IMR-90 (cell line): ENCODE results near the gene TRIM17. TPM values are rescaled to one million over a fixed set of nuclear protein-coding genes. Genes with fewer than 3 reads are reported as not detected.
A peak's percentile ranks its signal among the peaks of the same experiment; 100 is the strongest.

Experiments used
- ATAC-seq: fragments of 200-7000 bp; cut with Tn5 transposase; 2 replicates; pipeline ENCODE4 v1.9.1; 2020; ENCODE audit warnings: low read depth, mild to moderate bottlenecking, moderate library complexity
- BruUV-seq: library from RNA; stranded (reverse); fragments of 400-500 nt; replicated peaks from 2 replicates; lab custom pipeline; 2021; lab: Mats Ljungman, UMichigan
- CTCF ChIA-PET: fragments of 300-600 bp; formaldehyde crosslinking; extraction: SDS; loops from one replicate; lab custom pipeline; 2021; ENCODE audit warnings: antibody characterized with exemption; lab: Yijun Ruan, JAX
- POLR2A ChIA-PET: fragments of 300-600 bp; sonication (Branson Sonifier 250); formaldehyde crosslinking; loops from one replicate; lab custom pipeline; 2022; ENCODE audit warnings: antibody characterized with exemption; ENCODE audit not compliant: unreplicated experiment; lab: Charles Lee
- DNase-seq: peaks from one replicate; pipeline ENCODE4 v3.0.0; 2013
- H2AFZ ChIP-seq: replicated peaks from 2 replicates; pipeline ENCODE3; 2013; ENCODE audit warnings: low read length, mild to moderate bottlenecking; ENCODE audit not compliant: poor library complexity
- H2AK5ac ChIP-seq: 2 replicates; pipeline ENCODE4 v1.6.1; 2013; ENCODE audit warnings: low read depth, low read length, inconsistent platforms
- H2AK9ac ChIP-seq: replicated peaks from 2 replicates; pipeline ENCODE3; 2013; ENCODE audit warnings: mild to moderate bottlenecking, low read depth, low read length, moderate library complexity; ENCODE audit not compliant: poor library complexity
- H2BK120ac ChIP-seq: 2 replicates; pipeline ENCODE4 v1.6.1; 2013; ENCODE audit warnings: low read depth, low read length, inconsistent platforms
- H2BK15ac ChIP-seq: 3 replicates; pipeline ENCODE4 v1.6.1; 2013; ENCODE audit warnings: low read depth, low read length, inconsistent platforms
- H2BK20ac ChIP-seq: 2 replicates; pipeline ENCODE4 v1.6.1; 2013; ENCODE audit warnings: low read depth, mild to moderate bottlenecking, inconsistent platforms, low read length, moderate library complexity
- H2BK5ac ChIP-seq: 2 replicates; pipeline ENCODE4 v1.6.1; 2013; ENCODE audit warnings: mild to moderate bottlenecking, low read depth, low read length, inconsistent platforms; ENCODE audit not compliant: poor library complexity, severe bottlenecking
- H3K14ac ChIP-seq: replicated peaks from 2 replicates; pipeline ENCODE4 v1.6.1; 2013; ENCODE audit warnings: low read depth, low read length, inconsistent platforms
- H3K18ac ChIP-seq: 2 replicates; pipeline ENCODE4 v1.6.1; 2013; ENCODE audit warnings: low read depth, low read length, control low read depth
- H3K23ac ChIP-seq: 2 replicates; pipeline ENCODE4 v1.6.1; 2013; ENCODE audit warnings: low read depth, low read length, inconsistent platforms
- H3K27ac ChIP-seq: 2 replicates; pipeline ENCODE4 v1.5.1; 2013; ENCODE audit warnings: mild to moderate bottlenecking, control low read depth, low read length; ENCODE audit not compliant: insufficient read depth
- H3K27me3 ChIP-seq: 2 replicates; pipeline ENCODE4 v1.6.1; 2013; ENCODE audit warnings: low read length; ENCODE audit not compliant: control insufficient read depth, insufficient read depth
- H3K36me3 ChIP-seq: 2 replicates; pipeline ENCODE4 v1.6.1; 2013; ENCODE audit warnings: low read length, mixed read lengths; ENCODE audit not compliant: control insufficient read depth, insufficient read depth
- H3K4ac ChIP-seq: 2 replicates; pipeline ENCODE4 v1.6.1; 2013; ENCODE audit warnings: low read depth, low read length, inconsistent platforms
- H3K4me1 ChIP-seq: 2 replicates; pipeline ENCODE4 v1.6.1; 2013; ENCODE audit warnings: low read length, mixed read lengths; ENCODE audit not compliant: control insufficient read depth, insufficient read depth
- H3K4me2 ChIP-seq: 2 replicates; pipeline ENCODE4 v1.6.1; 2013; ENCODE audit warnings: low read depth, mild to moderate bottlenecking, control low read depth, low read length, moderate library complexity
- H3K4me3 ChIP-seq: 2 replicates; pipeline ENCODE4 v1.5.1; 2013; ENCODE audit warnings: low read depth, mild to moderate bottlenecking, control low read depth, low read length, moderate library complexity; ENCODE audit not compliant: insufficient read depth
- H3K56ac ChIP-seq: 2 replicates; pipeline ENCODE4 v1.6.1; 2013; ENCODE audit warnings: low read length, inconsistent platforms; ENCODE audit not compliant: insufficient read depth; ENCODE audit errors: extremely low read depth
- H3K79me1 ChIP-seq, 2 experiments: 2 replicates each; pipeline ENCODE4 v1.6.1; 2013; ENCODE audit warnings: low read length in 2 of 2, inconsistent platforms in 1 of 2, low read depth in 1 of 2
- H3K9ac ChIP-seq: 2 replicates; pipeline ENCODE4 v1.6.1; 2013; ENCODE audit warnings: low read depth, low read length, control low read depth
- H3K9me1 ChIP-seq: 2 replicates; pipeline ENCODE4 v1.6.1; 2013; ENCODE audit warnings: low read length, inconsistent platforms; ENCODE audit not compliant: insufficient read depth
- H3K9me3 ChIP-seq: 2 replicates; pipeline ENCODE4 v1.6.1; 2013; ENCODE audit warnings: low read length; ENCODE audit not compliant: control insufficient read depth, insufficient read depth
- H4K20me1 ChIP-seq: 2 replicates; pipeline ENCODE4 v1.6.1; 2013; ENCODE audit warnings: low read length, inconsistent platforms; ENCODE audit not compliant: insufficient read depth
- H4K5ac ChIP-seq: 2 replicates; pipeline ENCODE4 v1.6.1; 2013; ENCODE audit warnings: mild to moderate bottlenecking, low read depth, low read length, control low read depth
- H4K8ac ChIP-seq, 2 experiments: 2 replicates each; pipeline ENCODE4 v1.6.1; 2013; ENCODE audit warnings: low read depth in 2 of 2, low read length in 2 of 2, control low read depth in 1 of 2, inconsistent platforms in 1 of 2
- H4K91ac ChIP-seq: 2 replicates; pipeline ENCODE4 v1.6.1; 2013; ENCODE audit warnings: low read depth, low read length, inconsistent platforms; ENCODE audit not compliant: insufficient read depth
- BHLHE40 ChIP-seq: fragments of 150-350 bp; IDR thresholded peaks from 2 replicates; pipeline ENCODE4 v1.6.1; 2016; ENCODE audit warnings: mild to moderate bottlenecking, low read depth, low read length
- CEBPB ChIP-seq: IDR thresholded peaks from 2 replicates; pipeline ENCODE4 v1.6.1; 2012; ENCODE audit warnings: low read depth, low read length, improper control_type of control experiment
- CHD1 ChIP-seq: IDR thresholded peaks from 2 replicates; pipeline ENCODE4 v1.6.1; 2012; ENCODE audit warnings: low read depth, low read length, improper control_type of control experiment
- FOS ChIP-seq: fragments of 150-350 bp; IDR thresholded peaks from 2 replicates; pipeline ENCODE4 v1.6.1; 2016; ENCODE audit warnings: low read depth, low read length
- MAFK ChIP-seq: IDR thresholded peaks from 2 replicates; pipeline ENCODE4 v1.6.1; 2012; ENCODE audit warnings: low read depth, low read length, improper control_type of control experiment
- MAZ ChIP-seq: IDR thresholded peaks from 2 replicates; pipeline ENCODE4 v1.6.1; 2012; ENCODE audit warnings: low read depth, mild to moderate bottlenecking, low read length, improper control_type of control experiment, moderate library complexity, borderline replicate concordance
- MXI1 ChIP-seq: IDR thresholded peaks from 2 replicates; pipeline ENCODE4 v1.6.1; 2012; ENCODE audit warnings: low read depth, mild to moderate bottlenecking, low read length, moderate library complexity, borderline replicate concordance
- NFE2L2 ChIP-seq: fragments of 150-350 bp; IDR thresholded peaks from 2 replicates; pipeline ENCODE4 v1.6.1; 2016; ENCODE audit warnings: low read depth, mild to moderate bottlenecking, low read length
- RAD21 ChIP-seq: IDR thresholded peaks from 2 replicates; pipeline ENCODE4 v1.6.1; 2012; ENCODE audit warnings: low read length, improper control_type of control experiment
- RCOR1 ChIP-seq: IDR thresholded peaks from 2 replicates; pipeline ENCODE4 v1.6.1; 2012; ENCODE audit warnings: mild to moderate bottlenecking, low read length, improper control_type of control experiment; ENCODE audit not compliant: insufficient replicate concordance
- RFX5 ChIP-seq: IDR thresholded peaks from 2 replicates; pipeline ENCODE4 v1.8.0; 2012; ENCODE audit warnings: low read depth, mild to moderate bottlenecking, low read length, moderate library complexity
- SMC3 ChIP-seq: fragments of 150-350 bp; IDR thresholded peaks from 2 replicates; pipeline ENCODE4 v1.6.1; 2016; ENCODE audit warnings: low read depth, mild to moderate bottlenecking, antibody characterized with exemption, low read length, moderate library complexity
- USF2 ChIP-seq: fragments of 150-350 bp; IDR thresholded peaks from 2 replicates; pipeline ENCODE4 v1.6.1; 2017; ENCODE audit warnings: mild to moderate bottlenecking, antibody characterized with exemption, low read length, low read depth
- WGBS, 2 experiments: methylation state at CpG; one replicate each; pipeline versions ENCODE4 v1.1.5 to v1.1.7; 2013; ENCODE audit warnings: missing lambda C conversion rate in 2 of 2; ENCODE audit not compliant: insufficient read length in 1 of 2; ENCODE audit errors: extremely low coverage in 2 of 2; 5-methylcytosine and 5-hydroxymethylcytosine counted together
- dilution Hi-C: fragments of 300-500 bp; cut with HindIII; formaldehyde crosslinking; loops from one replicate; pipeline ENCODE4 v1.14.3; 2018; ENCODE audit warnings: low sequenced_read_pairs; ENCODE audit not compliant: unreplicated experiment
- in situ Hi-C: fragments of 300-500 bp; cut with MboI; formaldehyde crosslinking; loops from 3 replicates; pipeline ENCODE4 v1.14.3; 2019; ENCODE audit warnings: low sequenced_read_pairs, inconsistent platforms, mixed read lengths
- intact Hi-C: fragments of 100-400 bp; cut with micrococcal nuclease; formaldehyde crosslinking; loops from 2 replicates; pipeline ENCODE4 v1.10.0; 2022
- polyA plus RNA-seq, 3 experiments: library from polyadenylated mRNA; depleted of rRNA; stranded (reverse); fragments of >200 nt; gene quantifications; 2 replicates each; pipeline ENCODE4 v1.2.3, GENCODE V29; 2012; ENCODE audit warnings: low replicate concordance in 1 of 3
- total RNA-seq: library from RNA; depleted of rRNA; stranded (reverse); fragments of >200 nt; gene quantifications from 2 replicates; pipeline ENCODE4 v1.2.3, GENCODE V29; 2012
- TF ChIP-seq, protein P1 (sequence below): conservative IDR thresholded peaks from 2 replicates; pipeline ENCODE4 v1.5.1; 2012; ENCODE audit warnings: mild to moderate bottlenecking, low read depth, low read length, improper control_type of control experiment

TRIM17 gene
- total and polyA plus RNA-seq, 2 of the 4 experiments (the other 2 are of a cell fraction) = 0.39 TPM; not detected in 1

DNA sequence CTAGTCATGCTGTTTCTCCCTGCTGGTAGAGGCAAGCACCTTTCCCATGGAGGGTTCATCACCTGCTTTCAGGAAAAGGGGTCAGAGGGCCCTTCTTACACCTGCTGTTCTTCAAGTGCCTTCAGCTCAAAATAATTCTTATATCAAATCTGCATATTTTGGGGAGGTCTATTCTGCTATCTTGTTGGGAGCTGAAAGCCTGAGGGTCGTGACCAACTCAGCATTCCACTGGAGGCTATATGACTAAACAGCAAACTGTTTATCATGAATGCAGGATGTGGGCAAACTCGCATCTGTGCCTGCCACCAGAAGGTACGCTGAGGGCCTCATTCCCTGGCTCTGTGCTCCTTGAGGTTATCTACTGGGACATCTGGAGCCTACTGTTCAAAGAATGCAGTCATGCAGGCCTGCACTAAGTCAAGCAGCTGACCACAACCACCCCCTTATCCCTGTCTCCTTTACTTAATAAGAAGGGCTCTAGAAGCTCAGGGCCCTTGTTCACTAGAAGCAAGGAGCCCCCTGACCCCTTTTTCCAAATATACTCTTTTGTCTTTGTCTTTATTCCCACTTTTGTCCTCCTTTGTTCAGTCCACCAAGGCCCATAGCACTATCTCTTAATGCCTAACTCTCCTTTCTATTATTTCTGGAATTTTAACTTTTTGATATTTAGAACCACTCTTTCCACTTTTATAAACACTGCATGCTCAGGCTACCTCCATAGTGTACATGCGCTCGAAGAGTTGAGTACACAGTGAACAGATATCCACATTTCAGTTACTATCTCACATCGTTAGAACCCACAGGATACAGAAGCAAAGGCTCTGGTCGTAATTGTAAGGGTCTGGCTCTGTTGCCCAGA lies 4.5 kb upstream of the TRIM17 start:
- ATAC-seq (no peak), DNase-seq (peak; percentile 37)
- peaks cover 5% of the 10 kb centered on the region for H3K36me3 ChIP-seq
- no peak overlapping the region for H2BK20ac ChIP-seq
- no peaks in the 10 kb centered on the region for H4K20me1 ChIP-seq
- no peak overlapping the region for H2AK5ac ChIP-seq
- no peak overlapping the region for H2BK15ac ChIP-seq
- H4K5ac ChIP-seq = no peak overlapping the region
- peaks cover 5 to 12% of the 10 kb centered on the region in 2 experiments; a peak in 3 of 4 replicates for H3K79me1 ChIP-seq
- no TSS peak for BruUV-seq
- H3K27me3 ChIP-seq = no peaks in the 10 kb centered on the region
- H3K4me2 ChIP-seq = no peak overlapping the region
- H2AFZ ChIP-seq = no peak overlapping the region
- no peak overlapping the region for H3K27ac ChIP-seq
- no peak overlapping the region for H3K23ac ChIP-seq
- H3K4me3 ChIP-seq = no peak overlapping the region
- ChIA-PET CTCF (no interaction called here), POLR2A (interaction anchor here (0.5 kb wide), 1 partner anchor 11 kb away, joined by 3 read pairs; no protein-coding TSS in a partner anchor)
- H3K56ac ChIP-seq = no peak overlapping the region
- H3K18ac ChIP-seq = no peak overlapping the region
- no peak overlapping the region for H4K8ac ChIP-seq
- WGBS, 2 experiments = 70% methylated on average over 2 of the region's 7 CpGs; no CpG with 5 or more reads in 1 of the 2 experiments
- peaks cover 4% of the 10 kb centered on the region; the same call in 1 of the 2 replicates for H3K4me1 ChIP-seq
- H3K9me1 ChIP-seq = peaks cover 5% of the 10 kb centered on the region; the same call in 1 of the 2 replicates
- no peak overlapping the region for H3K9ac ChIP-seq
- H4K91ac ChIP-seq = no peak overlapping the region
- H3K4ac ChIP-seq = no peak overlapping the region
- no peak overlapping the region for H2BK5ac ChIP-seq
- no peak overlapping the region for H2AK9ac ChIP-seq
- in situ Hi-C loops (no loop called here), intact Hi-C loops (no loop called here), dilution Hi-C loops (no loop called here)
- H2BK120ac ChIP-seq = no peak overlapping the region
- no peaks in the 10 kb centered on the region for H3K9me3 ChIP-seq
- H3K14ac ChIP-seq = no peak overlapping the region
- no peak for TF ChIP-seq CEBPB
- TF ChIP-seq BHLHE40 = no peak
- no peak for TF ChIP-seq RFX5
- TF ChIP-seq RCOR1 = no peak
- TF ChIP-seq, protein P1, sequence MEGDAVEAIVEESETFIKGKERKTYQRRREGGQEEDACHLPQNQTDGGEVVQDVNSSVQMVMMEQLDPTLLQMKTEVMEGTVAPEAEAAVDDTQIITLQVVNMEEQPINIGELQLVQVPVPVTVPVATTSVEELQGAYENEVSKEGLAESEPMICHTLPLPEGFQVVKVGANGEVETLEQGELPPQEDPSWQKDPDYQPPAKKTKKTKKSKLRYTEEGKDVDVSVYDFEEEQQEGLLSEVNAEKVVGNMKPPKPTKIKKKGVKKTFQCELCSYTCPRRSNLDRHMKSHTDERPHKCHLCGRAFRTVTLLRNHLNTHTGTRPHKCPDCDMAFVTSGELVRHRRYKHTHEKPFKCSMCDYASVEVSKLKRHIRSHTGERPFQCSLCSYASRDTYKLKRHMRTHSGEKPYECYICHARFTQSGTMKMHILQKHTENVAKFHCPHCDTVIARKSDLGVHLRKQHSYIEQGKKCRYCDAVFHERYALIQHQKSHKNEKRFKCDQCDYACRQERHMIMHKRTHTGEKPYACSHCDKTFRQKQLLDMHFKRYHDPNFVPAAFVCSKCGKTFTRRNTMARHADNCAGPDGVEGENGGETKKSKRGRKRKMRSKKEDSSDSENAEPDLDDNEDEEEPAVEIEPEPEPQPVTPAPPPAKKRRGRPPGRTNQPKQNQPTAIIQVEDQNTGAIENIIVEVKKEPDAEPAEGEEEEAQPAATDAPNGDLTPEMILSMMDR = no peak
- no peak for TF ChIP-seq MAFK
- no peak for TF ChIP-seq CHD1
- TF ChIP-seq MAZ = no peak
- TF ChIP-seq FOS = no peak
- no peak for TF ChIP-seq NFE2L2
- no peak for TF ChIP-seq USF2
- no peak for TF ChIP-seq RAD21
- no peak for TF ChIP-seq SMC3
- TF ChIP-seq MXI1 = no peak
